K562 (cell line): Measurements from ENCODE around the gene RGS14. TPM values are rescaled to one million over a fixed set of nuclear protein-coding genes. Genes with fewer than 3 reads are reported as not detected.

Experiments used
- AFF4 ChIP-seq: sonication (generic); formaldehyde crosslinking; IDR thresholded peaks from 2 replicates; pipeline ENCODE4 v1.8.0; 2023; ENCODE audit warnings: mild to moderate bottlenecking, missing genetic modification reagents
- ARNT ChIP-seq, 2 experiments: fragments of 450-650 bp; IDR thresholded peaks; 2 replicates each; pipeline ENCODE4 v1.6.1; 2016; ENCODE audit warnings: mild to moderate bottlenecking in 1 of 2
- HNRNPL ChIP-seq: fragments of 200-400 bp; formaldehyde crosslinking; IDR thresholded peaks from 2 replicates; pipeline ENCODE4 v1.6.1; 2017; ENCODE audit warnings: low read depth, mild to moderate bottlenecking, low read length
- MAFF ChIP-seq: IDR thresholded peaks from 2 replicates; pipeline ENCODE4 v1.6.1; 2012; ENCODE audit warnings: low read length, improper control_type of control experiment
- MAX ChIP-seq: sonication (generic); formaldehyde crosslinking; IDR thresholded peaks from 2 replicates; pipeline ENCODE4 v1.9.0; 2022; ENCODE audit warnings: mild to moderate bottlenecking, missing genetic modification reagents
- PHF8 ChIP-seq: fragments of 200-600 bp; sonication (generic); IDR thresholded peaks from 2 replicates; pipeline ENCODE4 v1.6.1; 2012; ENCODE audit warnings: mixed run types, mild to moderate bottlenecking, inconsistent platforms, low read length, moderate library complexity, borderline replicate concordance
- RREB1 ChIP-seq: fragments of 250-450 bp; sonication (Bioruptor Pico); IDR thresholded peaks from 2 replicates; pipeline ENCODE4 v1.4.0; 2020
- RUNX1 ChIP-seq: sonication (generic); IDR thresholded peaks from 2 replicates; pipeline ENCODE4 v1.6.1; 2016; ENCODE audit warnings: antibody characterized with exemption, low read depth
- STAG1 ChIP-seq: sonication (generic); formaldehyde crosslinking; IDR thresholded peaks from 2 replicates; pipeline ENCODE4 v1.5.0; 2020; ENCODE audit warnings: missing genetic modification reagents, borderline replicate concordance
- TAF15 ChIP-seq: fragments of 200-400 bp; formaldehyde crosslinking; IDR thresholded peaks from 2 replicates; pipeline ENCODE4 v1.6.1; 2017; ENCODE audit warnings: mild to moderate bottlenecking, low read depth, low read length, moderate library complexity
- TEAD1 ChIP-seq, 2 experiments: fragments of 450-650 bp in 1 of 2; sonication (generic) in 1 of 2; formaldehyde crosslinking; IDR thresholded peaks; 2 replicates each; pipeline versions ENCODE4 v1.4.0 to v1.8.0; 2020 to 2022; ENCODE audit warnings: mild to moderate bottlenecking in 2 of 2, missing genetic modification reagents in 1 of 2
- ZNF609 ChIP-seq: sonication (generic); formaldehyde crosslinking; IDR thresholded peaks from 2 replicates; pipeline ENCODE4 v1.8.1; 2023; ENCODE audit warnings: missing genetic modification reagents, mild to moderate bottlenecking, borderline replicate concordance
- polyA plus RNA-seq, 8 experiments: library from polyadenylated mRNA; depleted of rRNA in 4 of 8; stranded (reverse) in 5 of 8; unstranded in 3 of 8; fragments of >200 nt; fragmentation: Nextera tagmentation in 2 of 8; fragmentation: Illumina TruSeq in 1 of 8; extraction: Ambion mirVana in 2 of 8; extraction: Trizol in 1 of 8; gene quantifications; 2 replicates each; pipeline versions ENCODE4 v1.2.1 to v1.2.3, GENCODE V29; 2011 to 2014; ENCODE audit warnings: inconsistent platforms in 1 of 8, missing spikeins in 1 of 8
- total RNA-seq, 7 experiments: library from RNA; depleted of rRNA in 6 of 7; stranded (reverse); fragments of >200 nt in 6 of 7; fragmentation: Illumina TruSeq in 2 of 7; extraction: Trizol in 2 of 7; gene quantifications; 2 replicates each; pipeline versions ENCODE4 v1.2.1 to v1.2.3, GENCODE V29; 2011 to 2021; ENCODE audit warnings: low replicate concordance in 1 of 7

The RGS14 gene
- total and polyA plus RNA-seq, 9 of the 15 experiments (the other 6 are each of a cell fraction or from before 2014, with no cell fraction given): 0.28 to 75.9 (median 34.5) TPM

- TF ChIP-seq AFF4 (no peak), STAG1 (CRISPR knock-in tag) (no peak), MAX (CRISPR knock-in tag) (peak; percentile 40; the same call in 1 of the 2 replicates), MAFF (no peak), TEAD1 (CRISPR knock-in tag; IDR thresholded peaks at IDR 0.05) (peak in 1 of 2 experiments; percentile 34; a peak in 1 of 4 replicates), RREB1 (CRISPR knock-in tag) (peak; percentile 38; the same call in 1 of the 2 replicates), PHF8 (0 out of 2 replicates have a peak, but pooled peaks have one; percentile 52), ZNF609 (CRISPR knock-in tag) (0 out of 2 replicates have a peak, but pooled peaks have one; percentile 84), ARNT (IDR thresholded peaks at IDR 0.05) (no peak), HNRNPL (peak; percentile 44; the same call in 1 of the 2 replicates), RUNX1 (no peak), TAF15 (no peak)
Observed at GRCh38 chr5:177404641-177405179, 47.0 kb downstream of the RGS14 start (continued).
